Upper lobe of left lung (tissue), 4 donors: ENCODE data around the gene SIAH1.

ENCODE experiments used
- EP300 ChIP-seq, 4 donors: sonication (generic); formaldehyde crosslinking; IDR thresholded peaks; one replicate each; pipeline ENCODE4 v1.5.1; 2017; ENCODE audit warnings: antibody characterized with exemption in 4 of 4, control low read depth in 2 of 4
- TF ChIP-seq, protein P1 (sequence below), 6 experiments: fragments of 450-650 bp in 4 of 6; fragments of 200-600 bp in 2 of 6; sonication (generic) in 2 of 6; IDR thresholded peaks; one replicate each; pipeline ENCODE4 v1.5.1; 2016 to 2019; ENCODE audit warnings: antibody characterized with exemption in 6 of 6

DNA sequence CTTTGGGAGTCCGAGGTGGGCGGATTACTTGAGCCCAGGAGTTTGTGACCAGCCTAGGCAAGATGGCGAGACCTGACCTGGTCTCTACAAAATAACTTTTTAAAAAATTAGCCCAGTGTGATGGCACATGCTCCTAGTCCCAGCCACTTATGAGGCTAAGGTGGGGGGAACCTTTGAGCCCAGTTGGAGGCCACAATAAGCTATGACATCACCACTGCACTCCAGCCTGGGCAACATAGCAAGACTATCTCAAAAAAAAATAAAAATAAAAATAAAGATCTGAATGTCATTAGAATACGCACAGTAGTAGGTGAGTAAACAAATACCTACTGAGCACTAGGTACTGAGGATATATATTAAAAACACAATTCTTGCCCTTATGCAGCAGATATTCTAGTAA, 3.1 kb downstream of the SIAH1 start:
- TF ChIP-seq, protein P1, sequence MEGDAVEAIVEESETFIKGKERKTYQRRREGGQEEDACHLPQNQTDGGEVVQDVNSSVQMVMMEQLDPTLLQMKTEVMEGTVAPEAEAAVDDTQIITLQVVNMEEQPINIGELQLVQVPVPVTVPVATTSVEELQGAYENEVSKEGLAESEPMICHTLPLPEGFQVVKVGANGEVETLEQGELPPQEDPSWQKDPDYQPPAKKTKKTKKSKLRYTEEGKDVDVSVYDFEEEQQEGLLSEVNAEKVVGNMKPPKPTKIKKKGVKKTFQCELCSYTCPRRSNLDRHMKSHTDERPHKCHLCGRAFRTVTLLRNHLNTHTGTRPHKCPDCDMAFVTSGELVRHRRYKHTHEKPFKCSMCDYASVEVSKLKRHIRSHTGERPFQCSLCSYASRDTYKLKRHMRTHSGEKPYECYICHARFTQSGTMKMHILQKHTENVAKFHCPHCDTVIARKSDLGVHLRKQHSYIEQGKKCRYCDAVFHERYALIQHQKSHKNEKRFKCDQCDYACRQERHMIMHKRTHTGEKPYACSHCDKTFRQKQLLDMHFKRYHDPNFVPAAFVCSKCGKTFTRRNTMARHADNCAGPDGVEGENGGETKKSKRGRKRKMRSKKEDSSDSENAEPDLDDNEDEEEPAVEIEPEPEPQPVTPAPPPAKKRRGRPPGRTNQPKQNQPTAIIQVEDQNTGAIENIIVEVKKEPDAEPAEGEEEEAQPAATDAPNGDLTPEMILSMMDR (IDR thresholded peaks at IDR 0.05): no peak
- TF ChIP-seq EP300 (IDR thresholded peaks at IDR 0.05): no peak
